GM12873 (cell line): ENCODE measurements around the gene SMU1.

ENCODE experiments used
- TF ChIP-seq, protein P1 (sequence below): IDR thresholded peaks from 2 replicates; pipeline ENCODE4 v1.5.1; 2012; ENCODE audit warnings: low read depth, mild to moderate bottlenecking, moderate library complexity, low read length, control low read depth; ENCODE audit not compliant: insufficient read depth; ENCODE audit errors: missing control alignments

Gene SMU1

DNA sequence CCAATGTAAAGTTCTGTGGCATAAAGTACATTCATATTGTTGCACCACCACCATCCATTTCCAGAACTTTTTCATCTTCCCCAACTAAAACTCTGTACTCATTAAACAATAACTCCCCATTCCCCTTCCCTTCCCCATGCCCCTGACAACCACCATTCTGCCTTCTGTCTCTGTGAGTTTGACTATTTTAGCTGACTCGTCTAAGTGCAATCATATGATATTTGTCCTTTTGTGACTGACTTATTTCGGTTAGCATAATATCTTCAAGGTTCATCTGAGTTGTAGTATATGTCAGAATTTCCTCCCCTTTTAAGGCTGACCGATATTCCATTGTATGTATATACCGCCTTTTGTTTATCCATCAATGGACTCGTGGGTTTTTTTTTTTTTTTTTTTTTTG is 29.0 kb upstream of the SMU1 start:
- TF ChIP-seq, protein P1, sequence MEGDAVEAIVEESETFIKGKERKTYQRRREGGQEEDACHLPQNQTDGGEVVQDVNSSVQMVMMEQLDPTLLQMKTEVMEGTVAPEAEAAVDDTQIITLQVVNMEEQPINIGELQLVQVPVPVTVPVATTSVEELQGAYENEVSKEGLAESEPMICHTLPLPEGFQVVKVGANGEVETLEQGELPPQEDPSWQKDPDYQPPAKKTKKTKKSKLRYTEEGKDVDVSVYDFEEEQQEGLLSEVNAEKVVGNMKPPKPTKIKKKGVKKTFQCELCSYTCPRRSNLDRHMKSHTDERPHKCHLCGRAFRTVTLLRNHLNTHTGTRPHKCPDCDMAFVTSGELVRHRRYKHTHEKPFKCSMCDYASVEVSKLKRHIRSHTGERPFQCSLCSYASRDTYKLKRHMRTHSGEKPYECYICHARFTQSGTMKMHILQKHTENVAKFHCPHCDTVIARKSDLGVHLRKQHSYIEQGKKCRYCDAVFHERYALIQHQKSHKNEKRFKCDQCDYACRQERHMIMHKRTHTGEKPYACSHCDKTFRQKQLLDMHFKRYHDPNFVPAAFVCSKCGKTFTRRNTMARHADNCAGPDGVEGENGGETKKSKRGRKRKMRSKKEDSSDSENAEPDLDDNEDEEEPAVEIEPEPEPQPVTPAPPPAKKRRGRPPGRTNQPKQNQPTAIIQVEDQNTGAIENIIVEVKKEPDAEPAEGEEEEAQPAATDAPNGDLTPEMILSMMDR: no peak

DNA sequence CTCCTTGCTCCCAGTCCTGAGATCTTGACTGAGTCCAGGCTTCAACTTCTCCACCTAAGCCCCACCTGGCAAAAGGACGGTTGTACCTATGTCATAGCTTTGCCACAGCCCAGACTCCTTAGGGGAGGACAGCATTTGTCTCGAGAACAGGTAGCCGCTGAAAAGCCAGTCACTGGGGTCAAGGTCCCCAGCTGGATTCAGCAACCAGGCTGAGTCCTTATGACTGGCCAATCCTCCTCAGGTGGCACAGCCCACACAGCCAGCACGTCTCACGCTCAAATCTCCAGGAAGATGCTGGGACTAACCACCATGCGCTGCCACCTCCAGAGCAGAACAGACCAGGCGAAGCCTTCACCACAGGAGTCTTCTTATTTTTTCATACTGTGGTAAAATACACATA is 27.9 kb upstream of the SMU1 start:
- TF ChIP-seq, protein P1: no peak

DNA sequence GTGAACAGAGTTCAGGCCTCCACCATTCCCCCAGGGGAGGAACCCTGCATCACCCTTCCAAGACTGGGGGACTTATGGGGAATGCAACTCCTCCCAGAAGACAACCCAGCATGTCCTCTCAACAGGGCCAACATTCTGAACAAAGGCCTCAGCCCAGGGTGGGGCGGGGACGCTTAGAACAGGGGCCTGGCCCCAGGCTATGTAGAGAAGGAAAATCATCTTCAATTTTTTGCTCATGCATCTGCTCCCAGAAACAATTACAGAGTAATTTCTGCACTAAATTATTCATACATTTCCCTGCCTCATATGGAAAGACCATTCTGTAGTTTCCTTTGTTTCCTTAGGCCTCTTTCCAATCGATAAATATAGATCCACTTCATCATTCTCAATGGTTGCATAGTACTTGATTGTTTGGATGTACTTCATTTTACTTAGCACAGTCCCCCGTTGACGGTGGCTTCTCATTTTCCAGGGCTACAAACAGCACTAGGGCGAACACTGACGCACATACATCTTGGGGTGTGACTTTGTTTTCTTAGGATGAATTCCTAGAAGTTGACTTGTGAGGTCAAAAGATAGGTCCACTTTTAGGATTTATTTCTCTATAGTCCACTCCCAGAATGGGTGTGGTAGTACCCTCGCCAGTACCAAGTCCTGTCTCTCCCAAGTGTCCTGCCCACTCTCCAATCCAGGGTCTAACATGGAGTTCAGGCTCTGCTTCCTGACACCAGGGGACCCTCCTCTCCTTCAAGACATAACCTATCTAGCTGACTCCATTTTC is 27.2 kb upstream of the SMU1 start:
- TF ChIP-seq, protein P1: no peak

DNA sequence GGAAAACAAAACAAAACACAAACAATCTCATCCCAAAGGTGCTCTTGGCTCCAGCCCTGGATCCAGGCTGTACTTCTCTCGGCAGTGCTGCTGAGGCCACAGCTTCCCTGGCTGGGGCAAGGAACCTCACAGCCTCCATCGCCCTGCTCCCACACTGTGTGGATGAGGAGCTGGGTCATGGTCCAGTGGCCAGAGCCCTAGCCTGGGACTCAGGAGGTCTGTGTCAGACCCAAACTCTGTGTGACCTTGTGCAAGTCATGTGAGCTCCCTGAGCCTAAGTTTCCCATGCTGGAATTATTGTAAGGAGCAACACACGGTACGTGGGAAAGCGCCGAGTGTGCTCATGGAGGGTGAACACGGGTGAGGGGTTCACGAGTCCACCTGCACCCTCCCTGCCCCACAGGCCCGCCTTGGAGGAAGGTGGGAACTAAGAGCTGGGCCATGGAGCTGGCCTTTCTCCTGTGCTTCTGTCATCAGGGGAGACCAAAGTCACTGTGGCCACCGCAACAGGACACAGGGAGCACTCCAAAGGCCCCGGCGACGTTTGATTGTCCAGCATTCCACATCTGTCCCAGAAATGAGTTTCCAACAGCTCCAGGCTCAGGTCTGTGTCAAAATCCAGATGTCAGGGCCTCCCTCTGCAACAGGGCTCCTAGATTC is 26.2 kb upstream of the SMU1 start:
- TF ChIP-seq, protein P1: no peak

DNA sequence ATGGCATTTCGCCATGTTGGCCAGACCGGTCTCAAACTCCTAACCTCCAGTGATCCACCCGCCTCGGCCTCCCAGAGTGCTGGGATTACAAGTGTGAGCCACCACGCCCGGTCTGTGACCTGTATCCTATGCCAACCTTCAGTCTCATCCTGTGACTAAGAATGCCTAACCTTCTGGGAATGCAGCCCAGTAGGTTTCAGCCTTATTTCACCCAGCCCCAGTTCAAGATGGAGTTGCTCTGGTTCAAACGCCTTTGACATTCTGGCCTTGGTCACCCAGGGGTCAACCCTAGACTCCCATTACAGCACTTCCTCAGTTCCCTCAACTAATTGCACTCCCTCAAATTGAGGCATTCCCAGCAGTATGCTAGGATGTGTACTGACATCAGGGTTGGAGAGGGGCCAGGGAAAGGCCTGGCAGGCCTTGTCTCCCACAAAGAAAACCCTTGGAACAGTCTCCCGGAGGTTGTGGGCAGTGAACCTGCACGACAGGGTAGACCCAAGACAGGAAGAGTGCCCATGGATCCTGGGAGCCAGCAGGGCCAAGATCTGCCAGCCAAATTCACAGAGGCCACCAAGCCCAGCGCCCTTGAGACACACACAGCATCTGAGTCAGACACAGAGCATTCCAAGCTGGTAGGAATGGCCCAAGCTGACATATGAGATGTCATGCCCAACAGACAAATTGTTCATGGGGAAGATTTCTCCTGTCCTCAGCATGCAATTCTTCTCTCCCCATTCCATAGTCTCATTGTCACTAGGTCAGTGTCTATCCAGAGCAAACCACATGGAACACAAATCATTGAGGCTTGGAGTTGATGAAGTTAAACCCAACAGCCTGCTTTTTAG is 24.9 kb upstream of the SMU1 start:
- TF ChIP-seq, protein P1: no peak

DNA sequence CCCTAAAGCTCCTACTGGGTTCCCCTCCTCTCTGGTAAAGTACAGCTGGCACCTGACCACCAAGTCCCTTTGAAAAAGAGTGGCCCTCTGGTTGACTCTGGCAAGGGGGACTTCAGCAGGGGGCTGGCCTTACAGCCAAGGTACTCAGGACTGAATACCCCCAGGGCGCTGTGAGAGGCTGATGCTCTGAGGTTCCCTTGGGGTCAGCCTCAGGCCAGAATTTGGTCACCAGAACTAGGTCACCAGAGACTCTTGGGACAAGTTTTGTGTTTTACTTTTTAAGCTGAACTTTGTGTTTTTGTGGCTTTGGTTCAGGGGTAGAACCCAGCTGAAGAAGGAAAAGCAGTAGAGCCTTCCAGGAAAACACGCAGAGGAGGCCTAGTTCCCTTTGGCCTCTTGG is 23.3 kb upstream of the SMU1 start:
- TF ChIP-seq, protein P1: no peak

DNA sequence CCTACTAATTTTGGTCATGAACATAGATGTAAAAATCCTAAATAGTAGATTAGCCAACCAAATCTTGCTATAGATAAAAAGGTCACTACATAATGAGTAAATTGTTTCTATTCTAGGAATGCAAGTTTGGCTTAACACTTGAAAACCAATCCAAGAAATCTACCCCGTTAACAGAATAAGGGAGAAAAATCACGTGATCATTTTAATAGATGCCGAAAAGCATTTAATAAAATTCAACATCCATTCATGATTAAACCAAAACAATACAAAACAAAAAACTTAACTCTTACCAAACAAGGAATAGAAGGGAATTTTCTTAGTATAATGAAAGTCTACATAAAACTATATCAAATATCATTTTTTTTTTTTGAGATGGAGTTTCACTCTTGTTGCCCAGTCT is 20.7 kb upstream of the SMU1 start:
- TF ChIP-seq, protein P1: no peak
